DMS79 treated with DMSO at 0.1 percent for 48 hours (cell line): ENCODE results near the gene BICD1.
A peak's percentile ranks its signal among the peaks of the same experiment; 100 is the strongest.

ENCODE experiments used
- DNase-seq: peaks from one replicate; lab custom pipeline; 2025; lab: John Stamatoyannopoulos, UW

Gene BICD1

DNA sequence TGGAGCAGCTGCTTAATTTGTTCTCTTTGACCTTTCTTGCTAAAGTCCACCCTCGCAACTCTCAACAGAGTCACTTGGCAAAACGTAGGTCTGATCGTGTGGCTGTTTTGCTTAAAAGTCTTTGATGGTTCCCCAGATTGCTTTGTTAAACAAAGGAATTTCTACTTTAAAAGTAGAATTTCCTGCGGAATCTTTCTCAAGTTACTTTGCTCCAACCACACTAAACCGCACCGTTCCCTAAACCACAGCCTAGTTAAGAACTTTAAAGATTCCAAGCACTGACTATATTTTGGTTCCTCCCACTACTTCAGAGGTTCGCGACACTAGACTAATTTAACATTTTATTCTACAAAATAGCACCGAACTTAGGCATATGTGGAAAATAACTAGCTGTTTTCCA is 177.9 kb downstream of the BICD1 start:
- no peak for DNase-seq

DNA sequence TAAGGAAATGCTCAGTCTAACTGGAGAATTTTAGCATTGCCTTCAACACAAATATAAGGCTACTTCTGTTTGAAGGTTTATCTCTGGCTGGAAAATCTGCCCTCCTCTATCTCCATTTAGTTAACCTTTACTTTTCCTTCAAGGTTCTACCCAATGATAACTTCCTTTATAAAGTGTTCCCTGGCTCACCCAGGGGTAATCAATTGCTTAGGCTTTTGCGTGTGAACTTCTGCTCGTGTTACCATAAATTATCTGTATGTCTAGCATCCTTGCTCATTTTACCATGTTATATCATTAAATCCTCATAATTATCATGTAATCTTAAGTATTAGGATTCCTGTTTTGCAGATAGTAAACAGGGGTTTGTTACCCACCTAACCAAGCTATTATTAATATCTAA is 178.4 kb downstream of the BICD1 start:
- no peak for DNase-seq

DNA sequence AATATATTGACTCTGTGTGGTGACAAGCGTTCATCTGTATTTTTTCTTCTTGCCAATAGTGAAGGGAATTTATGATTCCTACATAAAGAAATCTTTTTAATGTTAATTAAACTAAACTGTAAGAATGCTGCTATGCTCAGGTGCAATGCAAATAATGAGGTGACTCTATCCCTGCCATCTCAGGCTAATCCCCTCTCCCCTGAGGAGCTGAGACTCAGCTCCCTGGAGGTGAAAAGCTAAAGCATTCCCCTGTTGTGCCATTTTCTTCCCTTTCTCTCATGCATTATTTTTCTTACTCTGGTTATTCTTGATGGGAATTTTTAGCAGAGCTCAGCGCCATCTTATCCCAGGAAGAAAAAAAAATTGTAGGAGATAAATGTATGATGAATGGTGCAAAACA is 178.8 kb downstream of the BICD1 start:
- DNase-seq = no peak

DNA sequence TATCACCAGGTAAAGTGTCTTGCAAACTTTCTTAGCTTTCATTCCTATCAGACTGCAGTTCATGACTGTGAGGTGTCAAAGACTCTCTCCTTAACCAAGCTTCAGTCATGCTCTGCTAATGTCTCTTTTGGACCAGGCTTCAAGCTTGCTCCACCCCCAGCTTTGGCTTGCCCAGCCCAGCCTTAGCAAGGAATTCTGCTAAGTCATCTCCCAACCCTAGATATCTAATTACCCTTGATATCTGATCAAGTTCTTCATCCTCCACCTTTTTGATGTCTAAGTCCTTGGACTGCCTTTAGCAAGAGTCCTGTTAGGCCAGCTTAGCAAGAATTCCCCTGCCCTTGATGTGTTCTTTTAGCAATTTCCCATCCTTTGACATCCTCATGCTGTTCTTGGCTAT is 183.8 kb downstream of the BICD1 start:
- DNase-seq = no peak

GRCh38 chr12:32292151-32292550 is 185.5 kb downstream of the BICD1 start:
- DNase-seq = no peak

- DNase-seq = no peak
These were observed 187.3 kb downstream of the BICD1 start for GRCh38 chr12:32293808-32294419.

DNA sequence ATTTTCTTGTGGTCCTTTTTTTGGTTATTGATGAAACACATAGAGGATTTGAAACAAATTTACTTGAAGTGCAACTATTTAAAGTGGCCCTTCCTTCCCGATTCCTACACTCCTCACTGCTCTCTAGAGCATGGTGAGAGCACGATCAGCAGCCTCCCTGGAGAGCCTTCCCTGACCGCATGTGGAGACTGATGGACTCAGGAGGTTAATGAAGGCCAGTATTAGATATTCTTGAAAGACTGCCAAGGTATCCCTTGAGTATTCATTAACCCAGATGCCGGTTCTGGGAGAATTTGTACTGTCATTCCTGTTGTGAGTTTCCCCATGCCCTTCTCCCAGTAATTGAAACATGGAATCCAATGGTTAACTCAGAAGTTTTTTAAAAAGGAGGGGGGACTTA is 189.9 kb downstream of the BICD1 start:
- no peak for DNase-seq

DNA sequence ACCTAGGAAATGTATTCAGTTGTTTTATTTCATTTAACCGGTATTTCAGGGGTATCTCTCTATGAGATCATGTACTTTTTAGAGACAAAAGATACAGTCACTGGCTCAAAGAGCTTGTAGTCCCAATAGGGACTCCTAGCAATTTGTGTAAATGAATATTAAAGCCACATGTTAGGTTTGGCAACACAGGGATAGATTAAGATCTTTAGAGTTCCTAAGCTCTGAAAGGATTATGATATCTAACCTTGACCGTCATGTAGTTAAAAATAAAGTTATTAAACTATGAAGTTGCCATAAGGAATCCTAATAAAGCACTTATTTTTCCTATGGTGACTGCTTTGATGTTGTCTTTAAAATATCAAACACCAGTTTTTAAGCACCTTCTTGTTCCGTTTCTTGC is 192.3 kb downstream of the BICD1 start:
- no peak for DNase-seq

DNA sequence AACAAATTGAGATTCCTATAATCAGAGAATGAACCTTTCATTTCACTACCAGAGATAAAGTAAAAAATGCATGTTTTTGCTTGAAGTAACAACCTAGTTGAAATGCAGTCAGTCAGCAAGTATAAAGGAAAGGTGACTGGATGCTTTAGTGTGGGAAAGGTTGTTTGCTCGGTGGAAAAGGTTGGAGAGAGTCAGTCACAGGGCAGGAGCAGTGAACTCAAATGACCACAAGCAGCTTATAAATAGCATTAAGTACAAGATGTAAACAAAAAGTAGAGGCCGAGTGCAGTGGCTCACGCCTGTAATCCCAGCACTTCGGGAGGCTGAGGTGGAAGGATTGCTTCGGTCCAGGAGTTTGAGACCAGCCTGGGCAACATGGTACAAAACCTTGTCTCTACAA is 194.6 kb downstream of the BICD1 start:
- no peak for DNase-seq

- DNase-seq = peak; percentile 4
These were observed 195.8 kb downstream of the BICD1 start for GRCh38 chr12:32302218-32303173.

DNA sequence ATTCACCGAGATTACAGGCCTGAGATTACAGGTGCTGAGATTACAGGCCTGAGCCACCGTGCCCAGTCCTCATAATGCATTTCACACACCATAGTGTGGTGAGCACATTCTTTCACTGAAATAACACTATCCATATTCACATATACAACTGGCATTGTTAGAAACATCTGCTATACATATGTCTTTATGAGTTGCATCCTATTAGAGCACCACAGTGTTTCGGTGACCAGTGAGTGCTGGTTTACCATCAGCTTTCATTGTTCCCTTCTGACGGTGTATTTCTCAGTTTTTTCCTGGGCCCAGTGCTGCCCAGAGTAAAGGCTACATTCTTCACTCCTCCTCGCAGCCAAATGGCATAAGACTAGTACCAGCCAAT is 196.5 kb downstream of the BICD1 start:
- DNase-seq = no peak

GRCh38 chr12:32305163-32305562 is 198.5 kb downstream of the BICD1 start:
- peak; percentile 52 for DNase-seq

GRCh38 chr12:32307326-32307725 is 200.7 kb downstream of the BICD1 start:
- DNase-seq = no peak

DNA sequence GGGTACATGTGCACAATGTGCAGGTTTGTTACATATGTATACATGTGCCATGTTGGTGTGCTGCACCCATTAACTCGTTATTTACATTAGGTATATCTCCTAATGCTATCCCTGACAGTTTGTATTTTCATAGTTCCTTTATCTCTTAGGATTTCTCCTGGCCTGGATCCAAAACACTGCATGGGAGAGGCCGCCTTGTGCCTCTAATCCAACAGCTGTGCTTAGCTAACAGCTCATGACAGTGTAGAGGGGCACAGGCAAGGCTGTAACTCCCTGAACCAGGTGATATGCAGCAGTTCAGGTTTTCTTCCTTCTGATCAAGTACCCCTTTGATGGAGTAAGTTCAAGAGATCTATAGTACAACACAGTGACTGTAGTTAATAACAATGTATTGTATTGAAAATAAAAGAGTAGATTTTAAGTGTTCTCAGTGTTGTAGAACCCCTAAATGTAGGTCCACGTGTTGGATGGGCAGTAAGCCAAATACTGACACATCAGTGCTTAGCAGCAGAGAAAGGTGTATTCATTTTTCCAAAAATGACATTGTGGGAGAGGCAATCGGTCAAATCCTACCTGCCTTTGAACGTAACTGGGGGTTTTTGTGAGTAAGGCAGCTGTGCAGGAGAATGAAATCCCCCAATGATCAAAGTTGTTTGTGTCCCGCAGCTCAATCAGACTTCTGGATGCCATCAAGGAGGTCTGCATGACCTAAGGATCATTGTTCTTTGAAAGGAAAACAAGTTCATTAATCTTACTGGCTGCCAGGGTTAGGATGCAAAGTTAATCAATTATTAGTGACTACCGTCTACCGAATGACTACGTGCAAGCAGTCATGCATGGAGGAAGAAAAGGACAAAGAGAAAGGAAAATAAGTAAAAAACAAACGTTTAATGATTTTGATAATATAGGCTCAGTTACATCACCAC is 203.4 kb downstream of the BICD1 start:
- DNase-seq = no peak

DNA sequence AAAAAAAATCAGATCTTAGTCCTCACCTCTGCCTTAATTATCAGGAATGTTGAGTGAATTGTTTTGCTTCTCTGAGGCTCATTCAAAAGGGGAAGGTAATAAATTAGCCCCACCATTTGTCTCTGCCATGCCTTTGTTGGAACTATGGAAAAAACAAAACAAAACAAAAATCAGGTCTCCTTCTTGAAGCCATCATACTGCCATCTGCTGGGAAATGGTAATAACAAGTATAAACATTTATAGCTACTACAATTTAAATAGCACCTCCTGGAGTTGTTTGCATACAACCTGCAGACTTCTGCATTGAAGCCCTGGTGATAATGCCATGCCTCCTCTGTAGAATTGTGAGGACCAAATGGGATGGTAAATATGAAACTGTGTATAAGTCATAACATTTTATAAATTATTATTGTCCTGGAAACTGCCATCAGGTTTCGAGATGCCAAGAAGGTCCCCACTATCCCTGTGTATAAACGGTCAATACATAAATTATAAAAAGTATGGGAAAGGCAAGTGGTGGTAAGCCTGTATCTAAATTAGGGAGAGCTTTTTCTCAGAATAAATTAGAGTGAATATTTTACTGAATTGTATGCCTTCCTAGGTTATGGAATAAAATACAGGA is 205.5 kb downstream of the BICD1 start:
- DNase-seq = peak; percentile 55

- no peak for DNase-seq
These were observed 215.7 kb downstream of the BICD1 start for GRCh38 chr12:32322354-32322753.

GRCh38 chr12:32331133-32331532 is 224.5 kb downstream of the BICD1 start:
- no peak for DNase-seq

DNA sequence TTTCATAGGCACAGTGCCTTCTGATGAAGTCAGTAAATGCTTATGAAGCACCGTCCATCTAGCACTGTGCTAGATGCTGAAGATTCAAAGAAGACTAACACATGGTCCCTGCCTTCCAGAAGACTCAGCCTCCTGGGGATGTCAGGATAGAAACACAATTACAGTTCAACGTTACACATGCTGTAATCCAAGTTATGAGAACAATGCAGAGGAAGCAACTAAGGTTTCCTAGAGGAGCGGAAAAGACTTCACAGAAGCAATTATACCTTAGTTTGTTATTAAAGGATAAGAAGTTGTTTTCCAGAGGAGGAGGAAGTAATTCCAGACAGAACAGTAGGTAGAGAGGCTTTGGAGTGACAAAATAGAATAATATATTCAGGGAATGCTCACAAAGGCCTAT is 225.8 kb downstream of the BICD1 start:
- DNase-seq = no peak

DNA sequence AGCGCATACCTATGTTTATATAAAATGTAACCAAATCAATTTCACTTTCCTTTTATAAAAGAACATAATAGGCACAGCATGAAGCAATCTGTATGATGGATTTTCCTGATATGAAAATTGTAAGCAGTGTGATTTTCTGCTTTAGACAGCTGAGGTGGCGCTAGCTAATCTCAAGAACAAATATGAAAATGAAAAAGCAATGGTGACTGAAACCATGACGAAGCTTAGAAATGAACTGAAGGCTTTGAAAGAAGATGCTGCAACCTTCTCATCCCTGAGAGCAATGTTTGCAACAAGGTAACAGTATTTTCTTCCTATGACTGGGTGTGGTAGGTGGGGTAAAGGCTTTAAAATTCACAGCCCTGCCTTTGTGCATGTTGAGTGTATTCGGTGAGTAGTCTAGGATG is 227.7 kb downstream of the BICD1 start:
- DNase-seq = no peak

- no peak for DNase-seq
These were observed 229.6 kb downstream of the BICD1 start for GRCh38 chr12:32336261-32336660.

- no peak for DNase-seq
These were observed 236.8 kb downstream of the BICD1 start for GRCh38 chr12:32343496-32343895.

- no peak for DNase-seq
These were observed 237.4 kb downstream of the BICD1 start for GRCh38 chr12:32344047-32344446.
